HCT116 (cell line): Measurements from ENCODE around the gene EVL.

Experiments
- EGR1 ChIP-seq: IDR thresholded peaks from 2 replicates; pipeline ENCODE4 v1.6.1; 2012; ENCODE audit warnings: low read depth
- POLR2A ChIP-seq: IDR thresholded peaks from 2 replicates; pipeline ENCODE4 v1.7.0; 2011; ENCODE audit warnings: borderline replicate concordance; ENCODE audit not compliant: insufficient read depth, insufficient read length; ENCODE audit errors: extremely low read depth
- TF ChIP-seq, protein P1 (sequence below), 3 experiments: fragments of 200-600 bp in 1 of 3; sonication (generic) in 1 of 3; IDR thresholded peaks in 2 of 3; conservative IDR thresholded peaks in 1 of 3; 2 replicates each; pipeline ENCODE4 v1.5.1; 2012 to 2017; ENCODE audit warnings: low read depth in 2 of 3, low read length in 2 of 3, antibody characterized with exemption in 1 of 3, borderline replicate concordance in 1 of 3, control low read depth in 1 of 3, mild to moderate bottlenecking in 1 of 3, mixed read lengths in 1 of 3, mixed run types in 1 of 3, moderate library complexity in 1 of 3; ENCODE audit not compliant: insufficient read depth in 1 of 3
- TF ChIP-seq, protein P2 (sequence below): IDR thresholded peaks from 2 replicates; pipeline ENCODE4 v1.6.1; 2012
- TF ChIP-seq, protein P3 (sequence below): IDR thresholded peaks from 2 replicates; pipeline ENCODE4 v1.6.1; 2012

DNA sequence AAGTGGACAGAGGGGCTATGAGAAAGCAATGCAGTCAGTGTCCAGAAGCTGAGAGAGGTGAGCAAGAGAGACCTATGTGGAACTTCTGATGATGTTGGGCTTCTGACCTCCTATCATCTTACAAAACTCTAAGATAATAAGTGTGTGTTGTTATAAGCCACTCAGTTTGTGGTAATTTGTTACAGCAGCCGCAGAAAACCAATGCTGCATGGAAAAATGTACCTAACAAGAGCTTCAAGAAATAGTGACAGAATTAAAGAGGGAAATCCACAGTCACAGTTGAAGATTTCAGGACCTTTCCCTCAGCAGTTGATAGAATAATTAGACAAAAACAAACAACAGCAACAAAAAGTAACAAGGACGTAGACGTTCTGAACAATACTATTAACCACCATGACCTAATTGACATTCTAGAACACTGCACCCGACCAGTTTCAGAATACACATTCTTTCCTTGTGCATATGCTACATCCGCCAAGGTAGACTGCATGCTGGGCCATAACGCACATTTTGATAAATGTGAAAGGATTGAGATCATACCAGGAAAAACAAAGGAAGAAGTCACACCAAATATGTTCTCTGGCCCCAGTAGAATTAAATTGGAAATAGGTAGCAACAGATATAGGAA, 1.8 kb upstream of the EVL start:
- TF ChIP-seq, protein P1, sequence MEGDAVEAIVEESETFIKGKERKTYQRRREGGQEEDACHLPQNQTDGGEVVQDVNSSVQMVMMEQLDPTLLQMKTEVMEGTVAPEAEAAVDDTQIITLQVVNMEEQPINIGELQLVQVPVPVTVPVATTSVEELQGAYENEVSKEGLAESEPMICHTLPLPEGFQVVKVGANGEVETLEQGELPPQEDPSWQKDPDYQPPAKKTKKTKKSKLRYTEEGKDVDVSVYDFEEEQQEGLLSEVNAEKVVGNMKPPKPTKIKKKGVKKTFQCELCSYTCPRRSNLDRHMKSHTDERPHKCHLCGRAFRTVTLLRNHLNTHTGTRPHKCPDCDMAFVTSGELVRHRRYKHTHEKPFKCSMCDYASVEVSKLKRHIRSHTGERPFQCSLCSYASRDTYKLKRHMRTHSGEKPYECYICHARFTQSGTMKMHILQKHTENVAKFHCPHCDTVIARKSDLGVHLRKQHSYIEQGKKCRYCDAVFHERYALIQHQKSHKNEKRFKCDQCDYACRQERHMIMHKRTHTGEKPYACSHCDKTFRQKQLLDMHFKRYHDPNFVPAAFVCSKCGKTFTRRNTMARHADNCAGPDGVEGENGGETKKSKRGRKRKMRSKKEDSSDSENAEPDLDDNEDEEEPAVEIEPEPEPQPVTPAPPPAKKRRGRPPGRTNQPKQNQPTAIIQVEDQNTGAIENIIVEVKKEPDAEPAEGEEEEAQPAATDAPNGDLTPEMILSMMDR (IDR thresholded peaks at IDR 0.05 in 2 of 3, conservative IDR thresholded peaks at IDR 0.05 in 1 of 3; ENCODE audit: borderline replicate concordance in 1 of 3, insufficient read depth in 1 of 3, low read depth in 2 of 3, low read length in 2 of 3): no peak
- TF ChIP-seq, protein P2, sequence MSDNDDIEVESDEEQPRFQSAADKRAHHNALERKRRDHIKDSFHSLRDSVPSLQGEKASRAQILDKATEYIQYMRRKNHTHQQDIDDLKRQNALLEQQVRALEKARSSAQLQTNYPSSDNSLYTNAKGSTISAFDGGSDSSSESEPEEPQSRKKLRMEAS: no peak
- TF ChIP-seq POLR2A: no peak
- TF ChIP-seq, protein P3, sequence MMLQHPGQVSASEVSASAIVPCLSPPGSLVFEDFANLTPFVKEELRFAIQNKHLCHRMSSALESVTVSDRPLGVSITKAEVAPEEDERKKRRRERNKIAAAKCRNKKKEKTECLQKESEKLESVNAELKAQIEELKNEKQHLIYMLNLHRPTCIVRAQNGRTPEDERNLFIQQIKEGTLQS: no peak
- TF ChIP-seq EGR1: no peak
